T-helper 9 cell (primary cell): Measurements from ENCODE around the gene SBSN.

ENCODE experiments used
- DNase-seq: peaks from one replicate; pipeline ENCODE4 v3.0.0-alpha.2; 2020

The SBSN gene

DNA sequence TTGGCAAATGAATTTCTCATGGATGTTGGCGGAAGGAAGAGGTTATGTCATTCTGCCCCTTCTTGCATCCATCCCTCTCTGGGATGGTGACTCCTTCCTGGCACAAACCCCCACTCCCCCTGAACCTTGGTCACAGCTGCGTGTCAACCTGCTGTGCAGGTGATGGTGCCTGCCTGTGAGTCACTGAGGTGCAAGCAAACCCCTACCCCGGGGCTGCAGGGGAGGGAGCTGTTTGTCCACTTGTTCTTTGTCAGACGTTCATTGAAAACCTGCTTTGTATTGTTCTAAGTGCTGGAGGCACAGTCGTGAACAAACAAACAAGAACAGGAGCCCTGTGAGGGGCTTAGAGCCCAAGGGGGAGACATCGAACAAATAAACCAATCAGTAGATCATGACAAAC is 3.2 kb upstream of the SBSN start:
- no peak for DNase-seq

DNA sequence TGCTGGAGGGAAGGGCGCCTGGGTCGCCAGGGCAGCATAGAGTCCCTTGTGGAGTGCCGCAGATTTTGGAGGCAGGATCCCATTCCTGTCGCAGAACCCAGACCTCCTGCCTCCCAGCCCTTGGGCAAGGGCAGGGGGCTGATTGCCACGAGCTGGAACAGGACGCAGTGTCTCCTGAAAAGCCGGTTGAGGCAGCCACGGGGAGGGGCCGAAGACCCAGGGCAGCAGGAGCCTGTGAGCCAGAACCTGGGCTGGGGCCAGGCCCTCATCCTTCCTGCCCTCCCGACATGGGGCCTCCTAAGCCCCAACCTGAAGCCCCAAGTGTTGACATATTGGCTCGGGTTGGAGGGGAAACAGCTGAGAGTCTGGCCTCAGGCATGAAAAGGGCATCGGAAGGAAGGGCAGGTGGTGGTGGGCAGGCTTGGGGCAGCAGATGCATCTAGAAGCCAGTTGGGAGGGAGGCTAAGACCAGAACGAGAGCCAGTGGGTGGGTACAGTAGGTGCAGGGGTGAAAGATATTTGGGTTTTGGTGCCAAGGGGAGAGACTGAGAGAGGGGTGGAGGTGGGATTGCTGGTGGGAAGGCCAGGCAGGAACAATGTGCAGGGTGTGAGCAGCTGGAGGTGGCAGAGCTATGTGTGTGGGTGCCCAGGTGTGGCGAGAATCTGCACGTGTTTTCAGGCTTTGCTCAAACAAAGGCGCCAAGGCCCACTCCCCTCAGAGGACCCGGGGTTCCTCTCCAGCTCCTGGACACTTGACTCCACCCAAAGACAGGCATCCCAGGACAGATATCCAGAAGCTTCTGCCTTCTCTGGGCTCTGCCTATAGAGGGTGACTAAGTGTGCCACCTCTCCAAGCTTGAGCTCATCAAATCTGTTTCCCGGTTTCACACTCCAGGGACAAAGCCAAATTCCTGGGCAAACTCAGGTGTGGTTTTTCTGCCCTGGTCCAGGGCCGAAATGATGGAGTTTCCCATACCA is 1.4 kb upstream of the SBSN start:
- DNase-seq = no peak

DNA sequence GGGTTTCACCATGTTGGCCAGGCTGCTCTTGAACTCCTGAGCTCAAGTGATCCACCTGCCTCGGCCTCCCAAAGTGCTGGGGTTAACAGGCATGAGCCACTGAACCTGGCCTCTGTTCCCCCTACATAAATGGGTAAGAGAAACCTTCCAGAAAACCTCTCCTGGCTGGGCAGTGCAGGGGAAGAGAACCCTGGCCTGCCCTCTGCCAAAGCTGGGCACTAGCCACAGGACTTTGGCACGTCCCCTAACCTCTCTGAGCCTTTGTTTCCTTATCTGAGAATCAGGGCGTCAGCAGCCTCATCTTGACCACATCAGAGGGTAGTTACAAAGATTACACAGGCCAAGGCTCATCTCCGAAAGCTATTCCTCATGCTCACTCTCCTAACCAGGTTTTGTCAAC is 2.2 kb downstream of the SBSN start:
- no peak for DNase-seq

DNA sequence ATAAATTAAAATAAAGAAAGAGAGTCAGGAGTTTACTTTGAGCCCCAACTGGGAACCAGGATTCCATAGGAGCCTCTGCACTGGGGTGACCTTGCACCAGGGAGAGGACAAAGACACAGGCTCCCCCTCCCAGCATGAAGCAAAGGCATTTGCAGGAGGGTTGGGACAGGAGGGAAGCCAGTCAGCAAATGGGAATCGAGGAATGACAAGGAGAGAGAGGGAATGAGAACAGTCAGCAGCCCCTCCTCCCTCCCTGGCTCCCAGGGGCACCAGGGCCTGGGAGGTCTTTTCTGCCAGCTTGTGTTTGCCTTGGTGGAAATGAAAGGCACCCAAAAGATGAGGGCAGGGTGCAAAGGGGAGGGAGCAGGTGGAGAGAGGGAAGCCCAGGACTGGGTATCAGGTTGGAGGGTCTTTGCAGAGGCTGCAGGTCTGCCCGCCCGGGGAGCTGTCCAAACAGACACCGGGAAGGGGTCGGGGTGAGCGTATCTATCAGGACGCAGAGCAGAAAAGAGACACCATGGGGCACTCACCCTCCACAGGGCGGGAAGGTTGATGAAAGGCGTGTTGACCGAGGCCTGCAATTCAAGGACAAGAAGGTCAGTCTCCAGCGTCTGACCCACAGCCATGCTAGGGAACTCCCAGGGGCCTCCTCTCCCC is 3.8 kb downstream of the SBSN start:
- no peak for DNase-seq

DNA sequence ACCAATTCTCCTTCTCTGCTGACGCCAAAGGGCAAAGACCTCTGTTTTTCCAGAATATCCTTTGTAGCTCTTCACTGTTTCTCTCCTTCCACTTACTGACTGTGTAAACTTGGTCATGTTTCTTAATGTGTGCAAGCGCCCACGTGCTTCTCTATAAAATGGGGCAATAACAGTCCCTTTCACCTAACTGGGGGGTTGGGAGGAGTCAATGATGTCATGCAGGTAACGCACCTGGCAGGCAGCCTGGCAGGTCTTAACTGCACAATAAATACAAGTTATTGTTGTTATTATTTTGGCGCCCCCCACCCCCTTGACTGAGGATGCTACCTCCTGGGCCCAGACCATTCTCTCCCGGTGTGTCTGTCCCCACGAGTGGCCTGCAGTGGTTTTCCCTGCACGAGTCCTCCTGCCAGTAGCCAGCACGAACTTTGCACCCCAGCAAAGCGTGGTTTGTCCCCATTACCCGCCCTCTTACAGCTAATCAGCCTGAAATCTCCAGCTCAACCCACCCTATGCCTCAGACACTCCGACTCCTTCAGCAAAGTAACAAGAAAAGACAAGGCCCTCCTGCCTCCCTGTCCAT is 5.3 kb downstream of the SBSN start:
- DNase-seq = no peak

DNA sequence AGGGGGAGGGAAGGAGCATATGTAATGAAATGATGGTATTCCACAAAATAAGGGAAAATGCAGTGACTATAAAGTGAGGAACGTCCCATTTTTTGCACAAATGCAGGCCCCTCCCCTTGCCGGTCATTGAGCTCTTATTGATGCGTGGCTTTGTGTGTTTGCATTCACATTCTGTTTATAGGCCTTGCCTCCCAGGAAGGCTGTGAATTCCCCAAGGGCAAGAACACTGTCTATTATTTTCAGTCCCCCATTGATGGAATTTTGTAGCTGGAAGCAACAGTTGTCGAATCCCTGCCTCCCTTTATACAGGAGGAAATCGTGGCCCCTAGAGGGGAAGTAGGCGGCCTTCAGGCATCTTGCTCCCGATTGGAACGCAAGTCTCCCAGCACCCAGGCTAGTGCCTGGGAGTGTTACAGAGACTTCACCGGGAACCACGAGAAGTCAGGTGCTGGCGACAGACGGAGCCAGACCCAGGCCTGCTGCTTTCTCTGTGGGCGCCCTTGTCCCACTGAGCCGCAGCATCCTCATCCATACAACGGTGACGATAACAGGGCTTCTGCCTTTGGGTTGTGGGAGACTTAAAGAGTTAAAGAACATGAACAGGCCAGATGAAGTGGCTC is 6.9 kb downstream of the SBSN start:
- no peak for DNase-seq

DNA sequence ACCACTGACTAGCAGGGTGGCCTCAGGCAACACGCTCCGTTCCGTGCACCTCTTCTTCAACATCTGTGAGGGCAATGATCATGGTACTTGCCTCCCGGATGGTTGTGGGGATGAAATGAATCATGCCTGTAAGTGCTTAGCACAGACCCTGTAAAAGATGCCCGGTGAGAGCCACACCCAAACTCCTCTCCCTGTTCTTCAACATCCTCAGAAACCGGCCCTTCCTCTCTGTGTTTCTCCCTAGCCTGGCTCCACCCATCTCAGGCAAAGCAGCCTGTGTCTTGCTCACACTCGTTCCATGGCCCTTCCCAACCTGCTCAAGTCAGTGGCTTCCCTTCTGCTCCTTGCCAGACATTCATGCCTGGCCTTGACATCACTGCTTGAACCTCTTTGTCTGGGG is 8.8 kb downstream of the SBSN start:
- no peak for DNase-seq

DNA sequence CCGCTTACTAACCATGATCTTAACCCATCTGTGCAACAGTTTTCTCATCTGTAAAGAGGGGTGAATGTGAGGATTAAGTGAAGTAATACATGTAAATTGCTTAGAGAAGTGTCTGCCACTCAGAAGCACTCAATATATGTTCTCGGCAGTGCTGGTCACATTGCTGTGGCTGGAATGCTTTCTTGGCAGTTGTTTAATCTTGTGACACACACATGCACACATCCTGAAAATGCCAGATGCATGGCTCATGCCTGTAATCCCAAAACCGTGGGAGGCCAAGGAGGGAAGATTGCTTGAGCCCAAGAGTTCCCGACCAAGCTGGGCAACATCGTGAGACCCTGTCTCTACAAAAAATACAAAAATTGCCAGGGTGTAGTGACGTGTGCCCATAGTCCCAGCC is 9.8 kb downstream of the SBSN start:
- no peak for DNase-seq

DNA sequence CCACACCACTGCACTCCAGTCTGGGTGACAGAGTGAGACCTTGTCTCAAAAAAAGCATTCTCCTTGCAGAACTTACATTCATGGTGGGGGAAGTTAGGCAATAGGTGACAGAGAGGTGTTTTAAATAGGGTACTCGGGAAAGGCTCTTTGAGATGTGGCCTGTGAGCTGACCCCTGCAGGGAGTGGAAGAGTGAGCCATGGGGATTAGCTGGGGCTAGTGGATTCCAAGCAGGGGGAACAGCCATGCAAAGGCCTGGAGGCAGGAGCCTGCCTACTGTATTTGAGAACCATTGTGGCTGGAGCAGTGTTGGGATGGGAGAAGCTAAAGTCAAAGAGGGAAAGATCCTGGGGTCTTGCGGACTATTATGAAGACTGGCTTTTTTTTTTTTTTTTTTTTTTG is 10.8 kb downstream of the SBSN start:
- DNase-seq = no peak

DNA sequence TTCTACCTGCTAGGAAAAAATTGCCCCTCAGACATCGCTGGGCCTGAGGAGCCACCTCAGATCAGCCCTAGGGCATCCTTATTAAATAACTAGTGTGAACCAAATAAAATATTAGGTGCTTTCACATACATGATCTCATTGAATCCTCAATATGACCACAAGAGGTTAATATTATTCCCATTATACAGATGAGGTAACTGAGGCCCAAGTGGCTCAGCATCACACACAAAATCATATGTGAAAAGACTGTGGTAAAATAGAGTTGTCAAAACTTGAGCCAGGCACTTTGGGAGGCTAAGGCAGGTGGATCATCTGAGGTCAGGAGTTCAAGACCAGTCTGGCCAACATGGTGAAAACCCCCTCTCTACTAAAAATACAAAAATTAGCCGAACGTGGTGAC is 11.8 kb downstream of the SBSN start:
- DNase-seq = no peak

DNA sequence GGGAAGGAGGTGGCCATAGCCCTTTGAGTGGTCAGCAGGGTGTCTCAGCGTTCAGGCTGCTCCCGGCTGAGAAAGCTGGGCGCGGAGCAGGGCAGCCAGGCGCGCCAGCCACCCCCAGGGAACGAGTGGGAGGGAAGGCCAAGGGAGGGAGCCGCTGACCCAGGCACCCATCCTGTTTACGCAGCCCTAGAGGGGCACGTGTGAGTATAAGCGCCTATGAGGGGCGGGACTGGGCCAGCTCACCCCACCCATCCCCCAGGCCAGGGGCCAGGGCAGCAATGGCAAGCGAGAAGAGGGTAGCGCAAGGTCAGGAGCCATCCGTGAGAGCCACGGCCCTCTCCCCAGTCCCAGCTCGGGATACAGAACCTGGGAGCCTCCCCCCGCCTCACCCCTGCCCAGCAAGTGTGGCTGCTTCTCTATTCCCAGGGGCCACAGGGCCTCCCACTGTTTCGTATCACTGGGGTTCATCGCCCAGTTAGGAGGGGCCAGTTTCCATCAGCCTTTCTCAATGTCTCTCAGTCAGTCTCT is 13.8 kb downstream of the SBSN start:
- DNase-seq = no peak

DNA sequence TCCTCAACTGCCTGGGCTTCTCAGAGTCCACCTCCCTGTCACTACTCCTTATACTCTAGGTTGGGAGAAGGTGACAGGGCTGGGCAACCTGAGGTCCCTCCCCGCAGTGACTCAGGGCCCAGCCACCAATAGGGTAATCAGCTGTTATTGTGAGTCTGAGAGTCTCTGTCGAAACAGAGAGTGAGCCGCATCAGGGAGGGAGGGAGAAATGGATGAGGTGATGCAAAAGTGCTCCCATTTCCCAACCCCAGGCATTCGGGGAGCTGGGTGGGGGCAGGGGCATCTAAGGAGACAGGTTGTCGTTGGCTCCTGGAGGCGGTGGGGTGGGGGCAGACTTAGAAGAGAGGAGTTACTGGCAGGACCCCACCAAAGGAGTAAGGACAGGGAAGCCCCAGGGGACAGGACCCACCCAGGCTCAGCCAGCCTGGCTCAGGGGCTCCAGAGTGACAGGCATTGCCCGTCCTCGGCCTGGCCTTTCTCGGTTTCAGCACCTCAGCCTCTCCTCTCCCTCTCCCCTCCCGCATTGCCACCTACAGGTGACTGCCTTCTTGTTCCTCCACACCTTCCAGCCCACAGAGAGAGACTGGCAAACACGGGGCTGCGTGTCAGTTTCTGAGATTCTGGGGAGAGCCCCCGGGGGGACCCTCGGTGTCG is 14.4 kb downstream of the SBSN start, which contains the start of gene DMKN:
TSS of gene DMKN (minus strand) at position 22 of the 654 bp plus-strand sequence. CDS start 174 bp downstream, outside the sequence.
- no peak for DNase-seq

DNA sequence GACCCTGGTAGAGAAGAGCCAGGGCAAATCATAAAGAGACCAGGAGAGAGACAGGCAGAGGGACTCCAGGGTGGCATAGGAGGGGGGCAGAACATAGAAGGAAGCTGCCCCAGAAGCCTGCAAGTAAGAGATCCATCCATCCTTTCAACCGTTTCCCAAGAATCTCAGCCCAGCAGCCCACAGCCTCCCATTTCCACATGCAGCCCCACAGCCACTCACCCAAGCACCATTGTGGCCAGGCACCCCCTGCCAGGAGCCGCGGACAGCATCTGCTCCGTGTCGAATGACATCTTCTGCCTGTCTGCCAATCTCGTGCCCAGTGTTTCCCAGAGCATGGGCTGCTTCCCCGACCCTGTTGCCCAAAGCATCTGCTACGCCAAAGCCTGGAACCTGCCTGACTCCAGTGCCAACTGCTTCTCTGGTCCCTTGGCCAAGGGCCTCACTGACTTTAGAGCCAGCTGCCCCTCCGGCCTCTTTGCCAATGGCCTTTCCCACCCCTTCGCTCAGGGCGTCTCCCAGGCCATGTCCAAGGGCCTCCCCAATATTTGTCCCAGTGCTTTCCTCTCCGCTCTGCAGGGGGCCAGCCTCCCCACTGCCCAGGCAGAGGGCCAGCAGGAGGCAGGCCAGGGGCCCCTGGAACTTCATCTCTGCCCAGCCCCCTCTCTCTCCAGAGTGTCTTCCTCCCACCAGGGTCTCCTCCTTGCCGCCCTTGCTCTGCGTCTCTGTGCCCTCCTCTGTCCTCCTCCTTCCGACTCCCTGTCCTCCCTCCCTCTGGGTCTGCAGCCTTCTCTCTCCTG is 15.1 kb downstream of the SBSN start:
- no peak for DNase-seq

DNA sequence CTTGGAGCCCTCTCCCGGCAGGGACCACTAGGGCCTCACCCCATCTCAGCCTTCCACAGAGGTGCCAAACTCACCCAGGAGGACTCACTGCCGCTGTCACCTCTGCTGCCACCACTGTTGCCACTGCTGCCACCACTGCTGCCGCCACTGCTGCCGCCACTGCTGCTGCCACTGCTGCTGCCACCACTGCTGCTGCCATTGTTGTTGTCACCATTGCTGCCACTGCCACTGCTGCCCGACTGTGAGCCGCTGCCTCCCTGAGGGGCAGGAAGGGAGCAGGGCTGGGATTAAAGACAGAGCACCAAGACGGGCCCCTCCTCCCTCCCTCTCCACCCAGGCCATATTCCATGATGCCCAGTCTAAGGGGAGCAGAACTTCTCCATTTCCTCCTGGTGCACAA is 16.8 kb downstream of the SBSN start:
- no peak for DNase-seq

DNA sequence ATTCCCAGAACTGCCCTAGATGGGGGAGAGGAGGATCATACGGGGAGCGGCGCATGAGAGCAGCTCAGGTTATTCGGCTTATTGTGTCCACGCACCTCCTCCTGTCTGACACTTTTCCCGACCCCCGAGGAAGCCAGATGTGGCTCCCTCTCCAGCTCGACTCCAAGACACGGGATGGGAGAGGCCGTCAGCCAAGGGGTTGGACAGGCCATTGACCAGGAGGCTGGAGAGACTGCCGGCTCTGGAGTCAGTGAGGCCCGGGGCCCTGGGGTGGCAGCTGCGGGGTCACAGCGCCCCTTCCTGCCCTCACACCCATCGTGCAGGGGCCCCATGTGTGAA is 17.5 kb downstream of the SBSN start:
- no peak for DNase-seq

DNA sequence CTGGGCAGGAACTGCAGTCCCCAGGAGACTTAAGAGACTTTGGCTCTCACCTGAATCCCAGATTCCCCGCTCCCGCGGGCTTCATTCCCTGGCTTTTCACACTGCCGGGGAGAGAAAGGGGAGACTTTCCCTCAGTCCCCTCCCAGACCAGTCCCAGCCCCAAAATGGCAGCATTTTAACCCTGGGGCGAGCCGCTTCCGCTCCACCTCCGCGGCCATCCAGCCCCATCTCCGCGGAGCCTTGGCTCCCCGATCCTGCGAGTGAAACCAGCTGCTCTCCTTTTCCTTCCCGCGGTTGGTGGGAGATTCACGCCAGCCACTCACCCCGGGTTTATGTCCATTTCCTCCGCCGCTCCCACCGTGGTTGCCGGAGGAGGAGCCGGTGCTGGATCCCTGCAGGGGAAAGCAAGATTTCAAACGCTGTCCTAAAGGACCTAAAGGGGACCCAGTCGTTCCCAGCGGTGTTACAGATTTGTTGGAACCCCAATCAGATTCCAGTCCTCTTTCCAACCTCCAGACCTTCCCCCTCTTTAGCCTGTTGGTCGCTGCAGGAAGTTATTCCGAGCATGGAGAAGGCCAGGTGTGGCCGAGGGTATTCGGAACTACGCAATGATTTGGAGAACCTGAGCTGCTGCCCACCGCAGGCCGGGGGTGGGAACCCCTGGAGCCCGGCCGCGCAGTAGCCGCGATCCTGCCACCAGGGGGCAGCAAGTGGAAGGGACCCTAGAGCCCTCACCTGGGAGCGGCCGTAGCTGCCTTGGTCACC is 18.1 kb downstream of the SBSN start:
- DNase-seq = peak; percentile 76

DNA sequence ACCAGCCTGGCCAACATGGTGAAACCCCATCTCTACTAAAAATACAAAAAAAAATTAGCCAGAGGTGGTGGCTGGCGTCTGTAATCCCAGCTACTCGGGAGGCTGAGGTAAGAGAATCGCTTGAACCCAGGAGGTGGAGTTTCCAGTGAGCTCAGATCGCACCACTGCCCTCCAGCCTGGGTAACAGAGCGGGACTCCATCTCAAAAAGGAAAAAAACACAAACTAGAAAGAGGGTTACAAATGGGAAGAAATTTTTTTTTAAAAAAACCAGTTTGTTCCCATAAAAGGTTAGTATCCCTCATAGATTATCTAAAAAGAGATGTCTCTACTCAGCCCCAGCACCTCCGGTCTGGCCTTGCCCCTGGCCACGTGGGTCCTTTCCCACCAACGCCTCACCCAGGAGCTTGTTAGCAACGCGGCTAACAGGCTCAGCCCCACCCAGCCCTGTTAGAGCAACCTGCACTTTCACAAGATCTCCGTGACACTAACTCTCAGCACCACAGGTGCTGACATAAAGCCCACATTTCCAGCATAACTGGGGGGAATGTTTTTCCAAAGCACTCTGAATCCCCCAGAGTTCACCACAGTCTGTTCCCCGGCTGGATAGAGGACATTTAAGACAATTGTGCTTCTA is 19.0 kb downstream of the SBSN start:
- peak; percentile 26 for DNase-seq

DNA sequence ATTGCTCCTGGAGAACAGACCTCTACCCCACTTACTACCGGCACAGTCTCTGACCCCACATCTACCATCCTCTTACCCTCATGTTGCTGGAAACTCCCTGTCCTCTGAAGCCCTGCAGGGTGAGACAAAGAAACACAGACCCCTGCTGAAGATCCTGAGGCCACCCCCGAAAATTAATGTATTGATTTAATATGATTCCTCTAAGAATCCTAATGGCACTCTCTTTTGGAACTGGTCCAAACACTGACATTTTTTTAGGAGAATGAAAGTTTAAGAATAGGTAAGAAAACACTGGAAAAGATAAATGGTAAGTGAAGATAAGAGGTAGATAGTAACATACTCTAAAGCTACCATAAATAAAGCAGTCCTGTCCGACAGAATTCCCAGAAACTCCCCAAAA is 20.0 kb downstream of the SBSN start:
- no peak for DNase-seq

DNA sequence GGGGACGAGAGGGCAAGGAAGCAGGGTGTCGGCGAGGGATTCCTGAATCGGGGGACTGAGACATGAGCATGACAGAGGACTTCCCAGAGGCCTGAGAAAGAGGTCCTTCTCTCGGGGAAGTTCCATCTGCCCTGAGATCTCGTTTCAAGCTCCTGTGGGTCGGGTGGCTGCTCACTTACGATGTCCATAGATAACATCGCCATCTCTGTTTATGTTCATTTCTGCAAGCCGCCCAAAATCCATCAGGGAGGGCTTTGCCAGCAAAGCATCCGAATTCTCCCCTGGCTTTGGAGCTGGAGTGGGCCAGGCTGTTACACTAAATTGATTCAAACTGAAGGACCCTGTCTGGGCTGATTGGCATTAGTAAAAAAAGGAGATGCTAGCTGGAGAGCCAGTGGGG is 20.6 kb downstream of the SBSN start:
- DNase-seq = no peak

DNA sequence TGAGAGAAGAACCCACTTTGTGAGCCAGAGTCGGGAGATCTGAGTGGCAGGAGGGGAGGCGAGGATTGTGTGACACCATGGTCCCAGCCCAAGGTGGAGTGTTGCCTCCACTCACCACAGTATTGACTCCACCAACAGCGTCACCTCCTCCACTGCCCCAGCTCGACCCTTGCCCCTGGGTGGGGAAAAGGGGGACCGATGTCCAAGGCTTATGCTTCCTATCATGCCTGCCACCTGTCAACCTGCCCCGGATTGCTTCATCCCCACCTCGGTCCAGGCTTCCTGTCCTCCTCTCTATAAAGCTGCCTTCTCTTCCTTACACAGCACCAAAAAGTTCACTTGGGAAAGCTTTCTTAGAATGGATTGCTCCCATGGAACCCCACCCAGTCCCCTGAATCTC is 22.1 kb downstream of the SBSN start:
- no peak for DNase-seq

DNA sequence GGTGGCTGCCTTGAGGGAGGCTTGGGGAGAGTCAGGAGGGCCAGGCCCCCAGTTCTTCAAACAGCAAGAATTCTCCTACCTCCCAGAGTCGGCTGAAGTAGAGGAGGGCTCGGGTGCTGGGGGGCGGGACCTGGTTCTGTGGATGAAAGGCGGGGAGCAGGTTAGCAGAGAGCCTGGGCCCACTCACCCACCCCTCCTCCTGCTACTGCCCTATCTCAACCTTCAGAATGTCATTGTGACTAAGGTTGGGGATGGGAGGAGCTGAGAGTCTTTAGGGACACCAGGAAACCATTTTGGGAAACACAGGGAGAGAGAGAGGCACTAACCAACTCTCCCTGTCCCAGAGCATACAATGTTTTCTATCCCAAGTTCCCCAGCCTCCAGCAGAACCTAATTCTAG is 25.4 kb downstream of the SBSN start:
- DNase-seq = no peak
